SIG-M5 treated with dmso at 0.1 percent for 504 hours (cell line): Measurements from ENCODE around the gene XXYLT1.

Experiments used
- DNase-seq: peaks from one replicate; lab custom pipeline; 2025; ENCODE audit not compliant: unreplicated experiment; lab: John Stamatoyannopoulos, UW

The XXYLT1 gene

DNA sequence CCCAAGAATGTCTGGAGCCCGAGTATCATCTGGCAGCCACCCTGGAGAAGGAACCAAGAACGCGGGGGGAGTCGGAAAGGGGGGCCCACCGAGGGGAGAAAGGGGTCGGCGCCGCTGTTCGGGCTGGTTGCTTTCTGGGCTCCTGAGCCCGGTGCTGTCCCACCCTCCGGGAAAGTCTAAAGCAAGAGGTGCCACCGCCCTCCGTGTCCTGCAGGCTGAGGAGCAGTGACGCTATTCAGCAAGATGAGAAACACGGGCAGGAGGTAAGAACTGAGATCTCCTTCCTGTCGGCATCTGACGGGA is 234.8 kb downstream of the XXYLT1 start:
- DNase-seq: no peak

DNA sequence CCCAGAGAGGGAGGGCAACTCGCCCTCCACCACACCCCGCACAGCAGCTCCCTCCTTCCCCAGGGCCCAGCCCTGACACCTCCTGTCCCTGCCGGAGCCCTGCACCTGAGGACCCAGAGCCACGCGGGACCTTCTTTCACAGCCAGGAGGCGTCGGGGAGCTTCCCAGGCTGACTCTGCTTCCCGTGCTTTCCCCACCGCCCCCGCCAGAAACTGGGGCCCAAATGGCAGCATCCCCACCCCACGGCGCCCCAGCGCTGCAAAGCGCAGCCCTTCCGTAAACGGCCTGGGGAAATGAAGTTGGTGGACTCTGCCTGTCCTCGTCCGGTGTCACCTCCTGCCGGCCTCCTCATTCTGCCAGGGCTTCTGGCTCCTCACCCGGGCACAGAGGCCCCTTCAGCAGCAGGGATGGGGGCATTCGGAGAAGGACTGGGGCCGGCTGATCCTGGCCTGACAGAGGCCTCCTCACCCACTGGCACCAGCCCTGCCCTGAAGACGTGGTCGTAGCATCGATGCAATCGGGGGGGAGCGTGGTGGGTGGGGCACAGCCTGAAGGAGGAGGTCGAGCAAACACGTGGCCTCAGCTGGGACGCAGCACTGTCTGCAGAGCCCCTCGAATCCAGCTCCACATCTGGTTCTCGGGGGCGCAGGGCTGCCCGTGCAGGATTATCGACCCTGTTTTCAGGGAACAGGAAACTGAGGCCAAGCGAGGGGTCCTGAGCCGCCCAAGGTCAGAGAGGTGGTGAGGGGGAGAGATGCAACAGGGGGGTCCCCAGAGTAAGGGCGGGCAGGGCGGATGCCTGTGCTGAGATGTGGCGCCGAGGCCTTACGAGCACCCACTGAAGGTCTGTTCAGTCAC is 235.4 kb downstream of the XXYLT1 start:
- no peak for DNase-seq

DNA sequence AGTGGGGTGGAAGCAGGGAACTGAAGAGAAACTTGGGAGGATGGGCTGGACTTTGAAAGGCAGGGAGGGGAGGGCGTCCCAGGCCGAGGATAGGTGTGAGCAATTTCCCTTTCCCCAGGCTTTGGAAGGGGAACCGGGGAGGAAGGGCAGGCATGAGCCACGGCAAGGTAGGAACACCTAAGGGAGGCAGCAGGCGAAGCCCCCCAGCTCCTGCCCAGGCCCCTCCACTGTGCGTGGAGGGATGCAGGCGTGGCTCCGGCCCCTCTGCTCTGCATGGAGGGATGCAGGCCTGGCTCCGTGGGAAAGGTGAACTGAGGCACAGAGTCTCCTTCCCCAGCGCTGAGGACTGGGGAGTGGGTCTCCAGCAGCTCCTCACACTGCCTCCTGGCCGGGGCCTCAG is 236.4 kb downstream of the XXYLT1 start:
- DNase-seq: no peak

DNA sequence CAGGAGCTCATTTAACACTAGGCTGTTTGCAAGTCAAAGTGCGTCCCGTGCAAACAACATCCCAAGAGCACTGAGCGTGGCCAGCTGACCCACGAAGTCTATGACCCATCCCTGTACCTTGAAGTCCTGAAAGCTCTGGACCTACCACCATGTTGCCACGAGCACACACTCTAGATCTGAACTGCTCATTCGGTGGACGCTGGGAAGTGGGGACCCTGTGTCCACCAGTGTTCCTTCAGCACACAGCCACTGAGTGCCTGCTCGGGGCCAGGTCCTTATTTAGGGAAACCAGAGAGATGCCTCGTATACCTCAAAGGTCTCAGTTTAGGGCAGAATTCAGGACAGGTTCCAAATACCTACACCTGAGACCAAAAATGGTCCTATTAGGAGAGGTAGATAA is 236.9 kb downstream of the XXYLT1 start:
- no peak for DNase-seq

DNA sequence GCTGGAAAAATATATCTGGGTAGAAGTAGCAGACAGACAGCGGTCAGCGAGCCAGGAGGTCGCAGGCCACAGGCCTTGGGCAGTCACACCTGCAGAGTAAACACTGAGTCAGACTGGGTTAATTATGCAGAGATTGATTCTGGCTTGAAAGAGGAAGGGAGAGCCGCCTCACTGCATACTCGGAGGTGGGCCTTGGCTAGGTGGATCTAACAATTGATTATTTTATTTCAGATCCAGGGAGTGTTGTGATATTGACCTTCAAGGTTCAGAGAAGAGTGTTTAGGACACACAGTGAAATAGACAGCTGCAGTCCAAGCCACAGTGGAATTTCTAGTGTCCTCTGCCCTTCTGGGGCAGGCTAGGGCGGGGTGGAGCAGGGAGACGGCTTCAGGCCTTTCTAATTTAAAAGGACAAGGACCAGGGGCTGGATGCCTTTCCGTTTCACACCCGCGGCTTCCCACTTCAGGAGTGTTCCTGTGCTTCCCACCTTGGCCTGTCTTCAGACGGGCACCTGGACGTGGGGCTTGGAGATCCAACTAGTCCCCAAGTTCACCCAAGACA is 237.3 kb downstream of the XXYLT1 start:
- DNase-seq: peak; percentile 13

DNA sequence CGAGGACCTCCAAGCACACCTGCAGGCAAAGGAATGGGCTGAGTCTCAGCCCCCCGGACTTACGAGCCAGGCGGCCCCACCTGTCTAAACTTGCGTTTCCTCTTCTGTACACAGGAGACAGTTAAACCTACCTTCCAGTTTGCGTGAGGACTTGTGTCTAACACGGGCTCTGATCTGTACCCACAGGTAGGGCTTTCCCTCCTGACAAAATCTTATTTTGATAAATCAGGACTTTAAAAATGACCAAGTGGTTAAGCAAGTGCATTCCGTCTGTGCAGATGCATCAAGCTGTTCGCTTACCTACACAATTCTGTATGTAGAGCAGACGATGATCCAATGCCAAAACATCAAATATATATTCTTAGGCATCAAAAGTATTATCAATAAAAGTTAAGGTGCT is 238.0 kb downstream of the XXYLT1 start:
- DNase-seq: no peak

DNA sequence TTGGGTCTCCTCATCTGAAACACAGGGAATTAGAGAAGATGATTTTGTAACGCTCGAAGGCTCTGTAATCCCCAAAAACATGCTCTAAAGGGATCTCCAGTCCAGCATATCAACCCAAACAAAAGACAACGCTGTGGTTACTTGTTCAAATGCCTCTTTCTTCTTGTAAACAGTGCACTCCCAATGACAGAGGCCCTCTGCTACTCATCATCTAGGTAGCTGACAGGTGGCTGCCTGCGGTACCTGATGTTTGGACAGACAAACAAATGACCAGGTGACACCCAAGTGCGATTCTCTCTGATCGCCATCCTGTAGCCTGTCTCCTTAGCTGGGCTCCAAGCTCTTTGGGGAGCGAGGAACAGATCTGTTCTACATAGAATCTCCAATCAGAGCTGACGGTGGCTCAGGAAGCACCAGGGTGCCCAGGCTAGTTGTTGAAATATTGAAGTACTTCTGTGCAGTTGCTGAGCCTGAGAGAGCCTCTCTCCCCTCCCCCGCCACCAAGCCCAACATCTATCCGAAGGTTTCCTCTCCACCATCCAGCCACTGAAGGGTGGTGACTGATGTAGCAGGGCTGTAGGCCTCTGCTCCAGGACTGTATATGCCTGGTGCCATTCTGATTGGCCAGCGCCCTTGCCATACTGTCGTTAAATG is 238.7 kb downstream of the XXYLT1 start:
- no peak for DNase-seq

DNA sequence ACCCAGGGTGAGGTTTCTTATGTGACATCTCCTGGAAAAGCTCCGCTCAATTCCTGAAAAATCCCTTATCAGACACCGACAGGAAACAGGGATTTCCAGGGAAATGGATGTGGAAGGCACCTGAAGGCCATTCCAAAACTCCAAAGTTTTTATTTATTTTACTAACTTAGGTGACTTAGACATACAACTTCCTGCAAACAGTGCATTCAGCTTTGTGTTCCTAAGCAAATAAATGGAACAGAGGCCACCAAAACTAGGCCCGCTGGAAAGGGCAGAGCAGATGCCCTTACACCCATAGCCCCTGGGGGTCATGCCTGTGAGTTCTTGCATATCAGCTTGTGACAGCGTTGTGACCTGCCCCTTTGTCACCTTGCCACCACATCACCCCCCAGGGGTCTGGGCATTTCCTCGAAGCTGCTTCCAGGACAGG is 239.4 kb downstream of the XXYLT1 start:
- no peak for DNase-seq

DNA sequence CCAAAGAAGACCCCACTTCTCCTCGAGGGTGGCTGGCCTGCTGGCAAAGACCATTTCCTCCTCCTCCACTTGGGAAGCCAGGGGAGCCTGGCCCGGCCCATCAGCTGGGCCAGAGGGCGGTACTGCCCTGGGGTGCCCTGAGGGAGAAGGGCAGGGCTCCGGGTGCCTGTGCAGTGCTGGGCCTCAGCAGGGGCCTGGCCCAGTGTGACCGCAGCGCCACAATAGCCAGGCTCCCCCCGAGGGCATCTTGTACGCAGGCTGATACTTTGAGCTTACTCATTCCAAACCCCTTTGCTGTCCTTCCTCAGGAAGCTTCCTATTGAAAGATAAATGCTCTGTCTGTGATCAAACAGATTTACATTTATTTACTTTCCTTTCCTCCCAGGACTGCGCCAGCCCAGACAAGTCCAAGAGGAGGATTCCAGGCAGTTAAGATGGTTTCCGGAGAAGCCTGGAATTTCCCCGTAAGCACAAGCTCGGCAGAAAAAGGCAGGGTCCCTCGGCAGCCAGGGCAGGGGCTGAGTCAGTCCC is 240.1 kb downstream of the XXYLT1 start:
- DNase-seq: no peak

DNA sequence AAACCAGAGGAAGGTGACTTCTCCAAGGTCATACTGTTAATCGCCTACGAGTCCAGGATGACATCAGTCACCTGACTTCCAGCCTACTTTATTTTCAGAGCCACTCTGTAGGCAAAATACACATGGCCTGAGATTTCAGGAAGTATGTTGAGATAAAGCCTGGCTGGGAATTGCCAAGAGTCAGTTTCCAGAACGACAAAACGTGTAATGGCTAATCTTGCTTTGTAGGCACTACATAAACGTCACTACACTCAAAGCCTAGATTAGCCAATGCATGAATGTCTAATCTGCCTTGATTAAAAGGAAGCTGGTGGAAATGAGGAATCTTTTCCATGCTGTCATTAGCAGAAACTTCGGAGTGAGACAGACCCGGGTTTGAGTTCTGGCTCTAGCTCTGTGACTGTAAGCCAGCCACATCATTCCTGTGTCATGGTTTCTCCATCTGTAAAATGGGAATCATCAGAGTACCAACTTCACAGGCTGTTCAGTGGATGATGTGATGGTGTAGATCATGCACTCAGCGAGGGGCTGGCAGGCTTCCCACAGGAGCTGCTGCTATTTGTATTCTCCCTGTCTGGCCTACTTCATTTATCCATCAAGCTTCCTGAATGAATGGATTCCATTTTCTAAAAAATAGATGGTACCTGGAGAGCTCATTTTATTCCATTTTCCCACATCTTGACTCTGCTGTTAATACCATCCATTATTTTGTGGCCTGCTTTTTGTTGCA is 241.9 kb downstream of the XXYLT1 start:
- no peak for DNase-seq

DNA sequence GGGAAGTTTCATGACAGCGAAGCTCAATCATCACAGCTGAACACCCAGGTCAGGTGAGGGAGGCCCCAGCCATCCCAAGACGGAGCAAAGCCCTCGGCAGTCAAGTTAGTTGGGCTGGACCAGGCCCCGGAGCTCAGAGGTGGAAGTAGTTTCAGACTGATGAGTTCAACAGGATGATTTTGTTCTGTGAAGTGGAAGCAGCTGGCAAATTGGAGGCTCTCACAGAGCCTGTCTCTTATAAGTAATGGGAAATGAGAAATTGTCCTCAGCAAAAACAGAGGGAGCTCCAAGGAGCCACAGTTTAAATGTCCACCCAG is 245.1 kb downstream of the XXYLT1 start:
- no peak for DNase-seq

DNA sequence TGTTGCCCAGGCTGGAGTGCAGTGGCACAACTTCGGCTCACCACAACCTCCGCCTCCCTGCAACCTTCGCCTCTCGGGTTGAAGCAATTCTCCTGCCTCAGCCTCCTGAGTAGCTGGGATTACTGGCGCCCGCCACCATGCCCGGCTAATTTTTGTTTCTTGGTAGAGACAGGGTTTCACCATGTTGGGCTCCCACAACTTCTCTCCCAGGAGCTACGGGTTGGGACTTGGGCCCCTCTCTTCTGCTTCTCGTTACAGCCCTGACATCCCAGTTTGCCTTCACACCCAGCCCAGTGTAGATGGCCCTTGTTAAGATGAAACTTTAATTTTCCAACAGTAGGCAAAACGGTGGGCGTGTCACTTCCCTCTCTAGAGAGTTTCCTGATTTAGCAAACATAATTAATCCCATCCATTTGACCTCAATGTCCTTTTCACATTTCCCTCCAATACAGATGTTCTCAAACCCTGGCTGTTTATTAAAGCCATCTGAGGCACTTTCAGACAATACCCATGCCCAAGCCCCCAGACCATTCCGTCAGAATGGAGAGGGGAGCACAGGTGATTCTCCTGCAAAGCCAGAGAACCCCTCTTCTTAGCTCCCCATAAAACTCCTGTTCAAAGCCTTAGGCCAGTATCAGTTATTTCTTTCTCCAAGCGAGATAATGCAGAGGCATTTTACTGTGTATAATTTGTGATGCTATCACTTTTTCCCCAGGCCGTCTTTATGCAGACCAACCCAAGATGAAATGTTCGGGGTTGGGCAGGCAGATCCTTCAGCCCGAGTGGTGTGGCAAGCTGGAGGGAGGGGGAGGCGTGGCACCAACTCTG is 245.7 kb downstream of the XXYLT1 start:
- no peak for DNase-seq

DNA sequence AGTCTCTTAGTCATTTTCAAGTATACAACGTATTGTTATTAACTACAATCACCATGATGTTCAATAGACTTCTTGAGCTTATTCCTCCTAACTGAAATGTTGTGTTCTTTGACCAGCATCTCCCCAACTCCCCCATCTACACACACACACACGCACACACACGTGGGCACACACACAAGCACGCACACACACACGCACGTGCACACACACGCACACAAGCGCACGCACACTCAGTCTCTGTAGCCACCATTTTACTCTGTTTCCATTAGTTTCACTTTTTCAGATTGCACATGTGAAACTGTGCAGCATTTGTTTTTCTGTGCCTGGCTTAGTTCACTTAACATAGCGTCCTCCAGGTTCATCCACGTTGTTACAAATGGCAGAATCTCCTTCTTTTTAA is 247.0 kb downstream of the XXYLT1 start:
- DNase-seq: no peak

DNA sequence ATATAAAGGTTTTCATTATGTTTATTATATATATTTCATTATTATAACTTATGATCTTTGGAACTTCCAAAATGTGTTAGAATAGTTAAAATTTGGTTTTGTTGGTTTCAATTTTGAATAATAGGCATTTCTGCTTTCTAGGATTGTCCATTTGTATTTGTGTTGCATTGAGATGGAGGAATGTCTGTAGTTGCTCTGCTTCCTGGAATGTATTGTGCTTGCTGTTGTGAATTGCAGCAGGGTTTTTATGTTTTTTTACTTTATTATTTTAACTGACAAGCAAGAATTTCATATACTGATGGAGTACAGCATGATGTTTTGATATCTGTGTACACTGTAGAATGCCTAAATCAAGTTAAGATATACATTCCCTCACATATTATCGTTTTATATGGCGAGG is 247.4 kb downstream of the XXYLT1 start:
- DNase-seq: no peak

DNA sequence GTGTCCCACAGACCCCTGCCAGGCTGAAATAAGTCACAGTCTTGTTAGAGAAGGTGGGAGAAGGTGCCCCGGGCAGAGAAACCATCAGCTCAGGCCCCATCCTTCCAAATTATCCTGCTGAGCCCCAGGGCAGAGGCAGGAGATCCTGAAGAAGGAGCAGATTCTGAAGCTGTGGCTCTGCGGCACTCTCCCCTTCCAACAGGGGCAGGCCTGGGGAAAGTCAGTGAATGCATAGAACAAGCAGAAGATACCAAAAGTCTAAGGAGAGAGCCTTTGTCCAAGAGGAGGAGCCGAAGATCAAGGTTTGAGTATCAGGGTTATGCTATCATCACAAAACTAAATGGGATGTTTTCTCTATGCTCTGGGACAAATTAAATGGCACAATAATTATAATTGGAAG is 249.3 kb downstream of the XXYLT1 start:
- DNase-seq: no peak

DNA sequence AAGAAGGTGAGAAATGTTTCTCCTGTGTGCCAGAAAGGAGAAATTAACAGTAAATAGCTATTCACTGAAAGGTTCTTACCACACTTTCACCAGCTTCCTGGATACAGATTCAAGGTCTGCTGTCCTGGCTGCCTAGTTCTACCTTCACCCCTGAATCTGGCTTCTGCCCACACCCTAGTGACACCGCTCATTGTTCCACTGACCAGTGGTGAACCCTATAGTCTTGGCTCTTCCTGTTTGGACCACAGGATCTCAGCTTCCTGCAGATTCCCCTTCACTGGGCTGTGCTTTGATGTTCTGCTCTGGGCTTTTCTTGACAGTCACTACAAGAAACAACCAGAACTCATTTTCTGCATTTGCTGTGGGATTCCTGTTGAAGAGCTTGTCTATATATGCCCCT is 250.0 kb downstream of the XXYLT1 start:
- DNase-seq: no peak

DNA sequence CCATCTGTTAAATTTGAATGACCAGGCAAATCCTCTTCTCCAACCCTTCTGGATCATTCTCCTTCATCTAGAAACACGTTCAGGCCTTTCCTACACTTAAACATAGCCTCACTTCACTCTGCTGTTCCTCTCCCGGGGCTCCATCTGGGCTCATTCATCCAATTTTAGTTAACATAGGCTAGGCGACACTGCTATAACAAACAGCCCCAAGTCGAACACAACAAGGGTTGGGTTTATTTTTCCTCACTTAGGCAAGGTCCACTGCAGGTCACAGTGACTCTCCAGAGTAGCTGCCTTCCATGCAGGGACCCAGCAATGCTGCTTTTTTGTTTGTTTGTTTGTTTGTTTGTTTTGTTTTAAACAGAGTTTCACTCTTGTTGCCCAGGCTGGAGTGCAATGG is 250.8 kb downstream of the XXYLT1 start:
- DNase-seq: no peak

DNA sequence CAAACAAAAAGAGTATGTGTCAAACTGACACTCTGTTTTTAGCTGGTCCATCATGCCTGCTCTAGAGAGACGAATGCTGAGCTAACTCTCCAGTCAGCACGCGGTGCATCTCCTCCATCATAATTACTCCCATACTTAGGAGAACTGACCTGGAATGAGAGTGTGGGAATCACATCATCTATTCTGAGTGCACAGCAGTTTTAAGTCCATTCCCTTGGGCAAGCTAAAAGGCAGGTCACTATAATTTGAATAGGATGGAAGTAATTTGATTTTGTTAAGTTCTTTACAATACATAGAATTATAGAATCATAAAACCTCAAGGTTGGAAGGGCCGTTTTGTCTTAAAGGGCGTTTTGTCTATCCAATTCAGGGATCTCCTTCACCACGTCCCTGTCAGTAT is 251.6 kb downstream of the XXYLT1 start:
- no peak for DNase-seq
